ENCODE results near the gene KMT2E. TPM values are rescaled to one million over a fixed set of nuclear protein-coding genes. Genes with fewer than 3 reads are reported as not detected.

KMT2E gene
- total RNA-seq, 2 experiments from 2014 or later = 50.1 to 72.8 TPM

DNA sequence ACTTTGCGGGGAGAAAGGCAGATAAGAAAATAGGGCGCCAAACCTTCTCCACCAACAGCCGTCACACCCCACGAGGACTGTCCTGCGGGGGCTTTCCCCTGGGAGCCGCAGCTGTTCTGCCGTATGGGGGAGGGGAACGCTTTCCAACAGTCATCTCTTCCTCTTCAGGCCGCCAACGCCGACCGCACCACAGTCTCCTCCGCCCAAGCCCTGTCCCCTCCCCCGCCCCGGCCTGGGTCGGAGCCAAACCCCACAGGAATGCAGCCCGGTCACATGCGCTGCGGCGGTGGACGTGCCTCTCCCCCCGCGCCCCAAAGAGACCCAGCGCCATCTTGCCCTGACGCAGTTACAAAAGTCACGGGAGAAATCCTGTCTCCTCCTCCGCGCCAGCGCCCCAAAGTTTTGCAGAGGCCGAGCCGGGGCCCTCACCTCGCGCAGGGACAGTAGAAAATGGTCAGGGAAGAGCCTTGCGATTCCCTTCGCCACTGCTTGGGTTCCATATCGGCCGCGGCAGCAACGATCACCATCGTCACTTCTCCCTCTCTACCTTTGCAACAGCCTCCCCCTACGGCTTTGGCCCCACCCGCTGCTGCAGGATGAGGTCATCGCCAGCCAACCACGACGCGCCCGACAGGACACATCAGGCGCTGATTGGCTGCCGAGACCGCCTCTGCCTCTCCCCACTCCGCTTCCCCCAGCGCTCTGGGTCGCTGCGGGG lies 1.3 kb upstream of the KMT2E start:
- H3K9me2 ChIP-seq (ENCODE audit: insufficient read depth, low read length) = no peaks in the 10 kb centered on the region
- H4K20me1 ChIP-seq (ENCODE audit: insufficient read depth, low read length) = peaks cover 46% of the 10 kb centered on the region
- no peaks in the 10 kb centered on the region for H3K9me3 ChIP-seq (ENCODE audit: low read length)
- peak overlapping the region; percentile 98 for H3K4me2 ChIP-seq (ENCODE audit: low read length)
- H2AFZ ChIP-seq (ENCODE audit: low read length) = no peak overlapping the region
- POLR2A ChIA-PET = interaction anchor here (0.6 to 3.2 kb wide), 10 partner anchors 8 to 256 kb away, joined by 3 to 32 read pairs (median 4); no protein-coding TSS in a partner anchor
- DNase-seq (ENCODE audit: low spot score) = peak; percentile 98
- peaks cover 36% of the 10 kb centered on the region for H3K79me2 ChIP-seq (ENCODE audit: insufficient read depth, low read depth, low read length)
- H3K36me3 ChIP-seq (ENCODE audit: insufficient read depth, low read length) = peaks cover 58% of the 10 kb centered on the region
- BruUV-seq (replicated peaks) = no TSS peak
- peak overlapping the region; percentile 96 for H3K27ac ChIP-seq (ENCODE audit: low read depth, low read length, poor library complexity, severe bottlenecking)
- CTCF ChIA-PET (ENCODE audit: unreplicated experiment) = no interaction called here
- H3K4me3 ChIP-seq (ENCODE audit: low read depth, low read length, poor library complexity, severe bottlenecking) = peak overlapping the region; percentile 90
- peaks cover 43% of the 10 kb centered on the region for H3K4me1 ChIP-seq (ENCODE audit: insufficient read depth, low read length, poor library complexity, severe bottlenecking)
- intact Hi-C loops (cut with micrococcal nuclease; ENCODE audit: unreplicated experiment) = loop anchor here (1.0 to 10.0 kb wide), 5 partner anchors 29 to 1102 kb away; partner anchors contain the start of genes PUS7 and SYPL1
- TF ChIP-seq, protein P1, sequence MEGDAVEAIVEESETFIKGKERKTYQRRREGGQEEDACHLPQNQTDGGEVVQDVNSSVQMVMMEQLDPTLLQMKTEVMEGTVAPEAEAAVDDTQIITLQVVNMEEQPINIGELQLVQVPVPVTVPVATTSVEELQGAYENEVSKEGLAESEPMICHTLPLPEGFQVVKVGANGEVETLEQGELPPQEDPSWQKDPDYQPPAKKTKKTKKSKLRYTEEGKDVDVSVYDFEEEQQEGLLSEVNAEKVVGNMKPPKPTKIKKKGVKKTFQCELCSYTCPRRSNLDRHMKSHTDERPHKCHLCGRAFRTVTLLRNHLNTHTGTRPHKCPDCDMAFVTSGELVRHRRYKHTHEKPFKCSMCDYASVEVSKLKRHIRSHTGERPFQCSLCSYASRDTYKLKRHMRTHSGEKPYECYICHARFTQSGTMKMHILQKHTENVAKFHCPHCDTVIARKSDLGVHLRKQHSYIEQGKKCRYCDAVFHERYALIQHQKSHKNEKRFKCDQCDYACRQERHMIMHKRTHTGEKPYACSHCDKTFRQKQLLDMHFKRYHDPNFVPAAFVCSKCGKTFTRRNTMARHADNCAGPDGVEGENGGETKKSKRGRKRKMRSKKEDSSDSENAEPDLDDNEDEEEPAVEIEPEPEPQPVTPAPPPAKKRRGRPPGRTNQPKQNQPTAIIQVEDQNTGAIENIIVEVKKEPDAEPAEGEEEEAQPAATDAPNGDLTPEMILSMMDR (conservative IDR thresholded peaks at IDR 0.05; ENCODE audit: low read length) = no peak
- TF ChIP-seq EZH2phosphoT487 (IDR thresholded peaks at IDR 0.05; ENCODE audit: borderline replicate concordance, low read depth, low read length) = no peak

GRCh38 chr7:105013221-105013815 lies 687 bp upstream of the KMT2E start:
- CTCF ChIA-PET (ENCODE audit: unreplicated experiment) = no interaction called here
- Histone ChIP-seq H3K4me1 (ENCODE audit: insufficient read depth, low read length, poor library complexity, severe bottlenecking) (peaks cover 43% of the 10 kb centered on the region), H3K79me2 (ENCODE audit: insufficient read depth, low read depth, low read length) (peaks cover 42% of the 10 kb centered on the region), H3K4me3 (ENCODE audit: low read depth, low read length, poor library complexity, severe bottlenecking) (peak overlapping the region; percentile 90), H3K27ac (ENCODE audit: low read depth, low read length, poor library complexity, severe bottlenecking) (peak overlapping the region; percentile 96), H3K9me2 (ENCODE audit: insufficient read depth, low read length) (no peaks in the 10 kb centered on the region), H2AFZ (ENCODE audit: low read length) (peak overlapping the region; percentile 71; the same call in 1 of the 2 replicates), H3K36me3 (ENCODE audit: insufficient read depth, low read length) (peaks cover 52% of the 10 kb centered on the region), H4K20me1 (ENCODE audit: insufficient read depth, low read length) (peaks cover 52% of the 10 kb centered on the region), H3K9me3 (ENCODE audit: low read length) (no peaks in the 10 kb centered on the region), H3K4me2 (ENCODE audit: low read length) (peak overlapping the region; percentile 98)
- BruUV-seq (replicated peaks) = no TSS peak
- intact Hi-C loops (cut with micrococcal nuclease; ENCODE audit: unreplicated experiment) = loop anchor here (1.0 to 10.0 kb wide), 5 partner anchors 30 to 1101 kb away; partner anchors contain the start of genes PUS7 and SYPL1
- POLR2A ChIA-PET = interaction anchor here (0.5 to 1.3 kb wide), 10 partner anchors 8 to 256 kb away, joined by 3 to 6 read pairs (median 4); no protein-coding TSS in a partner anchor
- TF ChIP-seq, protein P1 (conservative IDR thresholded peaks at IDR 0.05; ENCODE audit: low read length) = peak; percentile 70
- no peak for TF ChIP-seq EZH2phosphoT487 (IDR thresholded peaks at IDR 0.05; ENCODE audit: borderline replicate concordance, low read depth, low read length)
- DNase-seq (ENCODE audit: low spot score) = peak; percentile 97
